ENCODE results near the gene MOK. TPM values are rescaled to one million over a fixed set of nuclear protein-coding genes. Genes with fewer than 3 reads are reported as not detected.

The MOK gene
- total RNA-seq, 2 donors from 2014 or later: 60.3 to 102 TPM

GRCh38 chr14:102200690-102201352, 104.1 kb downstream of the MOK start:
- no peak for DNase-seq
- H3K27ac ChIP-seq (ENCODE audit: low read depth, low read length): no peak overlapping the region
- H3K36me3 Mint-ChIP-seq (ENCODE audit: low read depth): peaks cover 60% of the 10 kb centered on the region
- no peaks in the 10 kb centered on the region for H3K9me3 ChIP-seq (ENCODE audit: control insufficient read depth, low read length)
- H3K9ac ChIP-seq (ENCODE audit: extremely low read depth, low read length, poor library complexity, severe bottlenecking): no peak overlapping the region
- peaks cover 64% of the 10 kb centered on the region for H3K36me3 ChIP-seq (ENCODE audit: control insufficient read depth, insufficient read depth, low read length)
- TF ChIP-seq CTCF (conservative IDR thresholded peaks at IDR 0.05): no peak
- H3K4me1 Mint-ChIP-seq: peaks cover 4% of the 10 kb centered on the region
- H3K4me3 Mint-ChIP-seq: no peak overlapping the region
- WGBS, 2 experiments (ENCODE audit: insufficient coverage in 1 of 2, insufficient read length in 1 of 2): 92 to 96% methylated on average over 8 to 9 of the region's 9 CpGs
- no peak overlapping the region for H3K4me3 ChIP-seq (ENCODE audit: low read length)
- H3K4me1 ChIP-seq (ENCODE audit: control insufficient read depth, insufficient read depth, low read length): no peaks in the 10 kb centered on the region
- no peaks in the 10 kb centered on the region for H3K27me3 ChIP-seq (ENCODE audit: control insufficient read depth, insufficient read depth, low read length, poor library complexity, severe bottlenecking)
- H3K9me3 Mint-ChIP-seq: no peaks in the 10 kb centered on the region
- no peak overlapping the region for H3K27ac Mint-ChIP-seq
- H3K27me3 Mint-ChIP-seq (ENCODE audit: insufficient read depth): no peaks in the 10 kb centered on the region

GRCh38 chr14:102197317-102197853, 107.6 kb downstream of the MOK start:
- Histone ChIP-seq H3K9ac (ENCODE audit: extremely low read depth, low read length, poor library complexity, severe bottlenecking) (no peak overlapping the region), H3K27me3 (ENCODE audit: control insufficient read depth, insufficient read depth, low read length, poor library complexity, severe bottlenecking) (no peaks in the 10 kb centered on the region), H3K4me1 (ENCODE audit: control insufficient read depth, insufficient read depth, low read length) (no peaks in the 10 kb centered on the region), H3K4me3 (ENCODE audit: low read length) (no peak overlapping the region), H3K36me3 (ENCODE audit: control insufficient read depth, insufficient read depth, low read length) (peaks cover 56% of the 10 kb centered on the region), H3K9me3 (ENCODE audit: control insufficient read depth, low read length) (no peaks in the 10 kb centered on the region), H3K27ac (ENCODE audit: low read depth, low read length) (no peak overlapping the region)
- no peak for DNase-seq
- Mint-ChIP-seq H3K27me3 (ENCODE audit: insufficient read depth) (no peaks in the 10 kb centered on the region), H3K4me3 (no peak overlapping the region), H3K9me3 (no peaks in the 10 kb centered on the region), H3K36me3 (ENCODE audit: low read depth) (peaks cover 39% of the 10 kb centered on the region), H3K27ac (peak overlapping the region; percentile 23), H3K4me1 (peaks cover 13% of the 10 kb centered on the region)
- 94 to 96% methylated on average over 5 of the region's 5 CpGs for WGBS, 2 experiments (ENCODE audit: insufficient coverage in 1 of 2, insufficient read length in 1 of 2)
- no peak for TF ChIP-seq CTCF (conservative IDR thresholded peaks at IDR 0.05)

- Histone ChIP-seq H3K9me3 (ENCODE audit: control insufficient read depth, low read length) (no peaks in the 10 kb centered on the region), H3K27ac (ENCODE audit: low read depth, low read length) (no peak overlapping the region), H3K4me1 (ENCODE audit: control insufficient read depth, insufficient read depth, low read length) (no peaks in the 10 kb centered on the region), H3K4me3 (ENCODE audit: low read length) (no peak overlapping the region), H3K36me3 (ENCODE audit: control insufficient read depth, insufficient read depth, low read length) (peaks cover 56% of the 10 kb centered on the region), H3K27me3 (ENCODE audit: control insufficient read depth, insufficient read depth, low read length, poor library complexity, severe bottlenecking) (no peaks in the 10 kb centered on the region), H3K9ac (ENCODE audit: extremely low read depth, low read length, poor library complexity, severe bottlenecking) (no peak overlapping the region)
- 73 to 75% methylated on average over 4 of the region's 4 CpGs for WGBS, 2 experiments (ENCODE audit: insufficient coverage in 1 of 2, insufficient read length in 1 of 2)
- Mint-ChIP-seq H3K36me3 (ENCODE audit: low read depth) (peaks cover 39% of the 10 kb centered on the region), H3K27me3 (ENCODE audit: insufficient read depth) (no peaks in the 10 kb centered on the region), H3K4me1 (peaks cover 13% of the 10 kb centered on the region), H3K27ac (peak overlapping the region; percentile 23), H3K9me3 (no peaks in the 10 kb centered on the region), H3K4me3 (no peak overlapping the region)
- TF ChIP-seq CTCF (conservative IDR thresholded peaks at IDR 0.05): no peak
- no peak for DNase-seq
These were observed 108.1 kb downstream of the MOK start for GRCh38 chr14:102196902-102197230.

Data from endodermal cell (in vitro differentiated cells).